DOHH2 (cell line): ENCODE results near the gene P4HA2.

Experiments used
- CTCF ChIP-seq: fragments of 200-600 bp; sonication (generic); IDR thresholded peaks from one replicate; pipeline ENCODE4 v1.5.1; 2014; ENCODE audit warnings: antibody characterized with exemption, mild to moderate bottlenecking, low read depth, low read length; ENCODE audit not compliant: poor library complexity, severe bottlenecking
- EZH2phosphoT487 ChIP-seq: fragments of 200-600 bp; sonication (generic); IDR thresholded peaks from 2 replicates; pipeline ENCODE4 v1.6.1; 2017; ENCODE audit warnings: borderline replicate concordance, mild to moderate bottlenecking, antibody characterized with exemption, low read length, moderate library complexity, mixed read lengths

GRCh38 chr5:132262882-132263547 is 35.4 kb upstream of the P4HA2 start:
- no peak for TF ChIP-seq CTCF
- TF ChIP-seq EZH2phosphoT487 = no peak
